ENCODE data around the gene ABHD18.
A peak's percentile ranks its signal among the peaks of the same experiment; 100 is the strongest.
"Not testable (repeated sequence)": the region's sequence is repeated elsewhere in the genome, so short reads cannot be mapped to it uniquely, and the experiment has no call there.

The ABHD18 gene

GRCh38 chr4:127965062-127965802 is at the start of gene ABHD18, which contains the start of gene MFSD8:
TSS of gene ABHD18 (plus strand) at chr4:127965406. CDS start at chr4:127982956, 17,550 bp downstream.
TSS of gene MFSD8 (minus strand) at chr4:127965173. CDS start at chr4:127965133, 40 bp downstream.
- peak; percentile 96 to 99 (median 98) for DNase-seq (ENCODE audit: low read depth in 2 of 3, low spot score in 1 of 3)

- no peak for DNase-seq (ENCODE audit: low read depth in 2 of 3, low spot score in 1 of 3)
These were observed 48.7 kb upstream of the ABHD18 start for GRCh38 chr4:127916512-127916911.

- no peak for DNase-seq (ENCODE audit: low read depth in 2 of 3, low spot score in 1 of 3)
These were observed 48.1 kb upstream of the ABHD18 start for GRCh38 chr4:127917151-127917550.

GRCh38 chr4:127920521-127920920 is 44.7 kb upstream of the ABHD18 start:
- DNase-seq (ENCODE audit: low read depth in 2 of 3, low spot score in 1 of 3), result no peak

GRCh38 chr4:127922226-127922625 is 43.0 kb upstream of the ABHD18 start:
- DNase-seq (ENCODE audit: low read depth in 2 of 3, low spot score in 1 of 3), result no peak

- not testable (repeated sequence) for DNase-seq (ENCODE audit: low read depth in 2 of 3, low spot score in 1 of 3)
These were observed 39.5 kb upstream of the ABHD18 start for GRCh38 chr4:127925720-127926119.

- no peak for DNase-seq (ENCODE audit: low read depth in 2 of 3, low spot score in 1 of 3)
These were observed 35.0 kb upstream of the ABHD18 start for GRCh38 chr4:127930175-127930574.

- not testable (repeated sequence) for DNase-seq (ENCODE audit: low read depth in 2 of 3, low spot score in 1 of 3)
These were observed 33.4 kb upstream of the ABHD18 start for GRCh38 chr4:127931836-127932235.

GRCh38 chr4:127936974-127937373 is 28.2 kb upstream of the ABHD18 start:
- no peak for DNase-seq (ENCODE audit: low read depth in 2 of 3, low spot score in 1 of 3)

GRCh38 chr4:127957105-127957504 is 8.1 kb upstream of the ABHD18 start:
- DNase-seq (ENCODE audit: low read depth in 2 of 3, low spot score in 1 of 3), result no peak

GRCh38 chr4:127959794-127960193 is 5.4 kb upstream of the ABHD18 start:
- DNase-seq (ENCODE audit: low read depth in 2 of 3, low spot score in 1 of 3), result no peak

- DNase-seq (ENCODE audit: low read depth in 2 of 3, low spot score in 1 of 3), result not testable (repeated sequence)
These were observed 1.4 kb upstream of the ABHD18 start for GRCh38 chr4:127963633-127964398.

- DNase-seq (ENCODE audit: low read depth in 2 of 3, low spot score in 1 of 3), result peak in 1 of 3 donors; percentile 18
These were observed 662 bp upstream of the ABHD18 start for GRCh38 chr4:127964426-127965061.

- peak; percentile 50 to 60 (median 59) for DNase-seq (ENCODE audit: low read depth in 2 of 3, low spot score in 1 of 3)
These were observed 583 bp downstream of the ABHD18 start for GRCh38 chr4:127965803-127966175.

GRCh38 chr4:127967141-127967775 is 2.1 kb downstream of the ABHD18 start:
- DNase-seq (ENCODE audit: low read depth in 2 of 3, low spot score in 1 of 3), result no peak

GRCh38 chr4:127968586-127968985 is 3.4 kb downstream of the ABHD18 start:
- no peak for DNase-seq (ENCODE audit: low read depth in 2 of 3, low spot score in 1 of 3)

- not testable (repeated sequence) for DNase-seq (ENCODE audit: low read depth in 2 of 3, low spot score in 1 of 3)
These were observed 5.7 kb downstream of the ABHD18 start for GRCh38 chr4:127970925-127971324.

GRCh38 chr4:127975121-127975770 is 10.0 kb downstream of the ABHD18 start:
- DNase-seq (ENCODE audit: low read depth in 2 of 3, low spot score in 1 of 3), result no peak

GRCh38 chr4:127978930-127979329 is 13.7 kb downstream of the ABHD18 start:
- DNase-seq (ENCODE audit: low read depth in 2 of 3, low spot score in 1 of 3), result no peak

- no peak for DNase-seq (ENCODE audit: low read depth in 2 of 3, low spot score in 1 of 3)
These were observed 17.2 kb downstream of the ABHD18 start for GRCh38 chr4:127982445-127982844.

GRCh38 chr4:127985989-127986388 is 20.8 kb downstream of the ABHD18 start:
- no peak for DNase-seq (ENCODE audit: low read depth in 2 of 3, low spot score in 1 of 3)

All from stimulated activated CD4-positive, alpha-beta T cell treated with anti-CD3 and anti-CD28 coated beads, Interleukin-12 subunit alpha, Interleukin-12 subunit beta, amount 100 ng/mL, for 48 hours (primary cell).